ENCODE data around the gene ARL16.

- no peak for TF ChIP-seq RAD21 (IDR thresholded peaks at IDR 0.05; ENCODE audit: low read length)
- no peak for TF ChIP-seq GATA2 (CRISPR knock-in tag; IDR thresholded peaks at IDR 0.05)
Measured at GRCh38 chr17:81708739-81709185, 25.2 kb upstream of the ARL16 start.
